Measurements from ENCODE around the gene KIF9.
"Not testable (repeated sequence)": the region's sequence is repeated elsewhere in the genome, so short reads cannot be mapped to it uniquely, and the experiment has no call there.

The KIF9 gene

GRCh38 chr3:47299381-47300318, 17.1 kb upstream of the KIF9 start:
- no peak overlapping the region for H3K27ac Mint-ChIP-seq
- H3K9me3 Mint-ChIP-seq, result no peaks in the 10 kb centered on the region
- no peak overlapping the region for H3K4me3 Mint-ChIP-seq
- no peaks in the 10 kb centered on the region for H3K27me3 Mint-ChIP-seq
- H3K36me3 Mint-ChIP-seq, result peaks cover 17% of the 10 kb centered on the region
- H3K4me1 Mint-ChIP-seq, result peaks cover 54% of the 10 kb centered on the region

- Mint-ChIP-seq H3K4me3 (no peak overlapping the region), H3K9me3 (no peaks in the 10 kb centered on the region), H3K27ac (no peak overlapping the region), H3K4me1 (peaks cover 65% of the 10 kb centered on the region), H3K36me3 (peaks cover 17% of the 10 kb centered on the region), H3K27me3 (no peaks in the 10 kb centered on the region)
Observed at GRCh38 chr3:47298439-47298838, 15.8 kb upstream of the KIF9 start.

DNA sequence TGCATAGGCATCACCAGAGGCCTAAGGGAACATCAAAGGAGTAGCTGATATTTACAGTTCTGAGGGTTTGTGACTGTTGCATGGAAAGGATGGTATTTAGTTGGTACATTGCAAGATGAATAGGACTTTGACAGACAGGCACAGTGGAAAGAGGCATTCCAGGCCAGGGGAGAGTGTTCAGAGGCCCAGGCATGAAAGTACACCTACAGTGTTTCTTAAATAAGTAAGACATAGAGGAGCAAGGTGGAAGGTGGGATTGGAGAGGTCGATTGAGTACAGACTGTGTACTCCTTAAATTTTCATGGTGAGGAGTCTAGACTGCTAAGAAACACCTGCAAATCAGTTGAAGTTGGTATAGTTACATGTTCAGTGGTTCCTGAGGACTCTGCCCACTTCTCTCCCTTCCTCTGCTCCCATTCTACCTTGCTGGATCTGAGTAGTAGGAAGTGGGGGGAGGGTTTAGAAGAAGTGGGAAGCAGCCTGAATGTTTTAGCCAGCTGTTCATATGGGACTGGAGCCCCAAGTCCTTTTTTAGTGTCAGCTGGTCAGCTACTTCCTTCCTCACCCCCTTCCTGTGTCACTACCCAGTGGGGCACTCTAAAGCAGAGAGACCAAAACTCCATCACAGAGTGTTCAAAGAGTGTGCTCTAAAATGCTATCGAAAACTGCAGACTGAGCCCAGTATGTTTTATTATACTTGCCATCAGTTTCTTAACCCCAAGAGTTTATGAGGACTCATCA, 14.1 kb upstream of the KIF9 start:
- Mint-ChIP-seq H3K36me3 (peaks cover 8% of the 10 kb centered on the region), H3K27me3 (no peaks in the 10 kb centered on the region), H3K27ac (peak overlapping the region; percentile 3), H3K4me1 (peaks cover 66% of the 10 kb centered on the region), H3K4me3 (no peak overlapping the region), H3K9me3 (no peaks in the 10 kb centered on the region)

- H3K36me3 Mint-ChIP-seq, result peaks cover 6% of the 10 kb centered on the region
- H3K4me3 Mint-ChIP-seq, result no peak overlapping the region
- H3K4me1 Mint-ChIP-seq, result peaks cover 58% of the 10 kb centered on the region
- no peaks in the 10 kb centered on the region for H3K9me3 Mint-ChIP-seq
- no peak overlapping the region for H3K27ac Mint-ChIP-seq
- H3K27me3 Mint-ChIP-seq, result no peaks in the 10 kb centered on the region
Observed at GRCh38 chr3:47295976-47296375, 13.4 kb upstream of the KIF9 start.

GRCh38 chr3:47295322-47295721, 12.7 kb upstream of the KIF9 start:
- no peak overlapping the region for H3K4me3 Mint-ChIP-seq
- H3K36me3 Mint-ChIP-seq, result peaks cover 6% of the 10 kb centered on the region
- no peaks in the 10 kb centered on the region for H3K27me3 Mint-ChIP-seq
- no peaks in the 10 kb centered on the region for H3K9me3 Mint-ChIP-seq
- H3K4me1 Mint-ChIP-seq, result peaks cover 62% of the 10 kb centered on the region
- H3K27ac Mint-ChIP-seq, result no peak overlapping the region

DNA sequence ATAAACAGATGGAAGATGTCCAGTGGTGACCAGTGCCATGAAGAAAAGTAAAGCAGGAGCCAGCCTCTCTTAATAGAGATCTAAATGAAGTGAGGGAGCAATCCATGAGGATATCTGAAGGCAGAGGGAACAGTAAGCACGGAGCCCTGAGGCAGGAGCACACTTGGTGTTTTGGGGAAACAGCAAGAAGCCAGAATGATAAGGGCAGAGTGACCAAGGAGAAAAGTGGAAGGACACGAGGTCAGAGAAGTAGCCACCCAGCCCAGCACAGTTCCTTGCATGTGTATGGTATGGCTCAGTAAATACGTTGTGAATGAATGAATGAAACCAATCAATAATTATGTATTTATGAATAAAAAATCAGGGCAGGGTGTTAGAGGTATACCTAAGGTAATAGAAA, 11.8 kb upstream of the KIF9 start:
- Mint-ChIP-seq H3K36me3 (peaks cover 7% of the 10 kb centered on the region), H3K9me3 (no peaks in the 10 kb centered on the region), H3K27me3 (no peaks in the 10 kb centered on the region), H3K27ac (no peak overlapping the region), H3K4me3 (no peak overlapping the region), H3K4me1 (peaks cover 68% of the 10 kb centered on the region)

- peaks cover 8% of the 10 kb centered on the region for H3K36me3 Mint-ChIP-seq
- no peak overlapping the region for H3K27ac Mint-ChIP-seq
- no peak overlapping the region for H3K4me3 Mint-ChIP-seq
- H3K4me1 Mint-ChIP-seq, result peaks cover 66% of the 10 kb centered on the region
- H3K27me3 Mint-ChIP-seq, result no peaks in the 10 kb centered on the region
- H3K9me3 Mint-ChIP-seq, result no peaks in the 10 kb centered on the region
Observed at GRCh38 chr3:47293822-47294221, 11.2 kb upstream of the KIF9 start.

- not testable (repeated sequence) for H3K27ac Mint-ChIP-seq, H3K4me3 Mint-ChIP-seq, H3K9me3 Mint-ChIP-seq, H3K27me3 Mint-ChIP-seq
- H3K4me1 Mint-ChIP-seq, result peaks cover 58% of the 10 kb centered on the region
- H3K36me3 Mint-ChIP-seq, result peaks cover 12% of the 10 kb centered on the region
Observed at GRCh38 chr3:47291754-47292420, 9.3 kb upstream of the KIF9 start.

- H3K27me3 Mint-ChIP-seq, result no peaks in the 10 kb centered on the region
- peaks cover 12% of the 10 kb centered on the region for H3K36me3 Mint-ChIP-seq
- no peak overlapping the region for H3K27ac Mint-ChIP-seq
- H3K9me3 Mint-ChIP-seq, result no peaks in the 10 kb centered on the region
- H3K4me3 Mint-ChIP-seq, result no peak overlapping the region
- peaks cover 59% of the 10 kb centered on the region for H3K4me1 Mint-ChIP-seq
Observed at GRCh38 chr3:47291158-47291753, 8.7 kb upstream of the KIF9 start.

DNA sequence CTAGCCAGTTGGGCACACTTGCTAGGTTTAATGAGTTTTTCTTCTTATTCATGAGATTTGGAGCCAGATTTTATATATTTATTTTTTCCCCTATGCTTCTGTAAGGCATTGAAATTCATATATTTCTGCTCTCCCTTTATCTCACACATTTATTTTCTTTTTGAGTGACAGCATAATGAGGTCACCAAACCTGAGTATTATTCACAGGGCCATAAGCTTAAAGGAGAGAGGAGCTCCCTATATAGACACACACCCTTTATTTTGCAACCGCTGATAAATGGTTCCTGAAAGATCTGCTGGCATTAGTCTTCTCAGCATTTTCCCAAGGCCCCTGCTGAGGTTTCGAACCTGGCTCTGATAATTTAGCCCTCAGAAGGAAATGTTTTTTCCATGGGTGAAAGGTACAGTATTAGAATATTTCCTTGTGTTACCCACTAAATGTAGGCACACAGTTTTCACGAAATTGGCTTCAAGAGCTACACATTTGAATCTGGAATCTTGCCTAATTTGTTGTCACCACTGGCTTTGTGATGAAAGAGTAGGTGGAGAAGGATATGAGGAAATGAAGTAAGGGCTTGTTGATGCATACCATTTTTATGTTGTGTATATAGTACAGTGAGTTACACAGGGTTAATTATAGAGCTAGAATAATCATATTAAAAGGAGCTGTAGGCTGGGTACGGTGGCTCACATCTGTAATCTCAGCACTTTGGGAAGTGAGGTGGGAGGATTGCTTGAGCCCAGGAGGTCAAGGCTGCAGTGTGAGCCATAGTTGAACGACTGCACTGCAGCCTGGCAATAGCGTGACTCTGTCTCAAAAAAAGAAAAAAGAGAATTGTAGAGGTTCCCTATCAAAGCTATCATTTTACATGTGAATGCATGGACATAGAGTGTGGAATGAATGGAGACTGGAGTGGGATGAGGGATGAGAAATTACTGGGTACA, 6.6 kb upstream of the KIF9 start:
- Mint-ChIP-seq H3K9me3 (no peaks in the 10 kb centered on the region), H3K27me3 (no peaks in the 10 kb centered on the region), H3K36me3 (peaks cover 10% of the 10 kb centered on the region), H3K4me1 (peaks cover 56% of the 10 kb centered on the region), H3K27ac (no peak overlapping the region), H3K4me3 (no peak overlapping the region)

DNA sequence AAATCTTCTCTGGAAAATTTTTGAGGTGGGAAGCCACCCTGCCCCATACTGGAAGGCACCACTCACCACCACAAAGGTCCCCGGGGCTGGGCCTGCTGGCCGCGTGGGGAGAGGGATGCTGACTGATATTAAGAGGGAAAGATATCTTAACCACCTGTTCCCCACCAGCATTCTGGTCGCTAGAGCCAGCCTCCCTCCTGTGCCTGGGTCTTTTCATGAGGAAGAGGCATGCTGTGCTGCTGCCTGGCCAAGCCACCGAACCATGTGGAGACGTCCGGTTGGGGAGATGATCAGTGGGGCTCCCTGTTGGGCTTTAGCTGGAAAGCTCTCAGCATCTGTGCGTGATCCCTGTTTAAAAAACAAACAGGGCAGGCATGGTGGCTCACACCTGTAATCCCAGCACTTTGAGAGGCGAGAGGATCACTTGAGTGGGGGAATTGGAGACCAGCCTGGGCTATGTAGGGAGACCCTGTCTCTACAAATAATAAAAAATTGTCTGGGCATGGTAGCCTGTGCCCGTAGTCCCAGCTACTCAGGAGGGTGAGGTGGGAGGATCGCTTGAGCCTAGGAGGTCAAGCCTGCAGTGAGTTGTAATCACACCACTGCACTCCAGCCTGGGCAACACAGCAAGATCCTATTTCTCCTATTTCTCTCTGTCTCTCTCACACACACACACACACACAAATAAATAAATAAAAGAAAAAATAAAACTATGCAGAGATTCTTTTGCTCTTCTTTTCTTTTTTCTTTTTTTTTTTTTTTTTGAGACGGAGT, 1.2 kb upstream of the KIF9 start:
- H3K27me3 Mint-ChIP-seq, result no peaks in the 10 kb centered on the region
- no peaks in the 10 kb centered on the region for H3K9me3 Mint-ChIP-seq
- H3K36me3 Mint-ChIP-seq, result peaks cover 7% of the 10 kb centered on the region
- peaks cover 53% of the 10 kb centered on the region for H3K4me1 Mint-ChIP-seq
- H3K27ac Mint-ChIP-seq, result peak overlapping the region; percentile 99
- peak overlapping the region; percentile 95 for H3K4me3 Mint-ChIP-seq

GRCh38 chr3:47283193-47283537, 566 bp upstream of the KIF9 start:
- peak overlapping the region; percentile 95 for H3K4me3 Mint-ChIP-seq

DNA sequence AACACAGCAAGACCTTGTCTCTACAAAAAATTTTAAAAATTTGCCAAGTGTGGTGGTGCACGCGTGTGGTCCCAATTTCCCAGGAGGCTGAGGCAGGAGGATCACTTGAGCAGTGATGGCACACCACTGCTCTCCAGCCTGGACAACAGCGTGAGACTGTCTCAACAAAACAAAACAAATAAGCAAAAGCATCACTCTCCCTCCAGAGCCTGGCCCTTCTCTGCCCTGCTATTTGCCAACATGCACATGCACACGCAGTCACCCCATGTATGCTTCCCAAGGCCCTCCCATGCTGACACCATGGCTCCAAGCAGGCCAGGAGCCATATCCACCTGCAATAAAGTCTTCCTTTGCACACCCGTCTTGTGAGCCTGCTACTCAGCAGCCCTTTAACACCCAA, 2.1 kb downstream of the KIF9 start:
- H3K4me3 Mint-ChIP-seq, result no peak overlapping the region
- H3K9me3 Mint-ChIP-seq, result no peaks in the 10 kb centered on the region
- H3K27ac Mint-ChIP-seq, result no peak overlapping the region
- peaks cover 34% of the 10 kb centered on the region for H3K4me1 Mint-ChIP-seq
- no peaks in the 10 kb centered on the region for H3K36me3 Mint-ChIP-seq
- no peaks in the 10 kb centered on the region for H3K27me3 Mint-ChIP-seq

More at GRCh38 chr3:47283193-47283537, 566 bp upstream of the KIF9 start:
- H3K27me3 Mint-ChIP-seq, result no peaks in the 10 kb centered on the region
- H3K9me3 Mint-ChIP-seq, result no peaks in the 10 kb centered on the region
- peaks cover 4% of the 10 kb centered on the region for H3K36me3 Mint-ChIP-seq
- peak overlapping the region; percentile 99 for H3K27ac Mint-ChIP-seq
- H3K4me1 Mint-ChIP-seq, result peaks cover 51% of the 10 kb centered on the region

GRCh38 chr3:47276558-47276957, 6.0 kb downstream of the KIF9 start:
- no peaks in the 10 kb centered on the region for H3K9me3 Mint-ChIP-seq
- no peak overlapping the region for H3K4me3 Mint-ChIP-seq
- H3K27ac Mint-ChIP-seq, result no peak overlapping the region
- H3K36me3 Mint-ChIP-seq, result no peaks in the 10 kb centered on the region
- H3K4me1 Mint-ChIP-seq, result peaks cover 7% of the 10 kb centered on the region
- H3K27me3 Mint-ChIP-seq, result no peaks in the 10 kb centered on the region

All from activated naive CD4-positive, alpha-beta T cell treated with anti-CD3 and anti-CD28 coated beads, Interleukin-2, amount 50 U/mL, for 24 hours (primary cell).